Measurements from ENCODE around the gene ANAPC13.

- TF ChIP-seq CTCF (conservative IDR thresholded peaks at IDR 0.05): no peak
- no peak for TF ChIP-seq EZH2 (IDR thresholded peaks at IDR 0.05; ENCODE audit: low read depth)
These were observed 47.7 kb upstream of the ANAPC13 start for GRCh38 chr3:134533493-134533892.

All from PC-9 (cell line).